ENCODE measurements around the gene ALDOB. TPM values are rescaled to one million over a fixed set of nuclear protein-coding genes. Genes with fewer than 3 reads are reported as not detected.

Gene ALDOB
- total and polyA plus RNA-seq, 2 of the 8 experiments (the other 6 are each of a cell fraction or from before 2014, with no cell fraction given), result not detected

DNA sequence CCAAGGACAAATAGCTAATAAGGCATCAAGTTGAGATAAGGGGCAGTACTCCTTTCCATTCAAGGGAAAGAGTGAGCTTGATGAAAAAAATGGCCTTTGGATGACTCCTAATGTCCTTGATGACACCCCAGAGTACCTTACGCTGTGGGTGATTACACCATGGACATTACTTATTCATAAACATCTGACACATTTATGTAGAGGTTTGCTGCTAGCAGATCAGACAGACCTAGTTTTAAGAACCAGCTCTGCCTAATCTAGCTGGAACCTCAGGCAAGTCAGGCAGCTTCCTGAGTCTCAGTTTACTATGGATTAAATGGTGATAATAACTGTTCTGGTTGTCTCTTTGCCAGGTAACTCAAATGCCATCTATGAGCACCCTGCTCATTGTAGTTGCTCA is 2.8 kb downstream of the ALDOB start:
- H3K4me3 ChIP-seq (ENCODE audit: extremely low read depth in 1 of 4, insufficient read depth in 2 of 4, low read depth in 3 of 4, low read length in 4 of 4), result no peak overlapping the region
- no peak overlapping the region for H2BK15ac ChIP-seq (ENCODE audit: low read length)
- no peak overlapping the region for H2BK12ac ChIP-seq (ENCODE audit: low read depth, low read length)
- H2AK5ac ChIP-seq (ENCODE audit: low read depth, low read length), result no peak overlapping the region
- no peak for FAIRE-seq
- H2BK5ac ChIP-seq (ENCODE audit: low read depth, low read length), result no peak overlapping the region
- H3K14ac ChIP-seq (ENCODE audit: insufficient read length), result no peak overlapping the region
- TF ChIP-seq CHD2 (IDR thresholded peaks at IDR 0.05; ENCODE audit: low read length), result no peak
- no peak for TF ChIP-seq FOSL1 (IDR thresholded peaks at IDR 0.05; ENCODE audit: insufficient read depth, low read depth, low read length)
- no peak for TF ChIP-seq JUN (IDR thresholded peaks at IDR 0.05; ENCODE audit: low read depth, low read length)
- no peak for TF ChIP-seq POLR2A (IDR thresholded peaks at IDR 0.05; ENCODE audit: control extremely low read depth in 1 of 2, low read depth in 2 of 2, low read length in 2 of 2)
- TF ChIP-seq EGR1 (IDR thresholded peaks at IDR 0.05; ENCODE audit: borderline replicate concordance, low read depth, low read length), result no peak
- TF ChIP-seq TCF12 (IDR thresholded peaks at IDR 0.05; ENCODE audit: low read depth, low read length), result no peak
- TF ChIP-seq, protein P1, sequence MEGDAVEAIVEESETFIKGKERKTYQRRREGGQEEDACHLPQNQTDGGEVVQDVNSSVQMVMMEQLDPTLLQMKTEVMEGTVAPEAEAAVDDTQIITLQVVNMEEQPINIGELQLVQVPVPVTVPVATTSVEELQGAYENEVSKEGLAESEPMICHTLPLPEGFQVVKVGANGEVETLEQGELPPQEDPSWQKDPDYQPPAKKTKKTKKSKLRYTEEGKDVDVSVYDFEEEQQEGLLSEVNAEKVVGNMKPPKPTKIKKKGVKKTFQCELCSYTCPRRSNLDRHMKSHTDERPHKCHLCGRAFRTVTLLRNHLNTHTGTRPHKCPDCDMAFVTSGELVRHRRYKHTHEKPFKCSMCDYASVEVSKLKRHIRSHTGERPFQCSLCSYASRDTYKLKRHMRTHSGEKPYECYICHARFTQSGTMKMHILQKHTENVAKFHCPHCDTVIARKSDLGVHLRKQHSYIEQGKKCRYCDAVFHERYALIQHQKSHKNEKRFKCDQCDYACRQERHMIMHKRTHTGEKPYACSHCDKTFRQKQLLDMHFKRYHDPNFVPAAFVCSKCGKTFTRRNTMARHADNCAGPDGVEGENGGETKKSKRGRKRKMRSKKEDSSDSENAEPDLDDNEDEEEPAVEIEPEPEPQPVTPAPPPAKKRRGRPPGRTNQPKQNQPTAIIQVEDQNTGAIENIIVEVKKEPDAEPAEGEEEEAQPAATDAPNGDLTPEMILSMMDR (IDR thresholded peaks at IDR 0.05; ENCODE audit: control extremely low read depth in 1 of 3, insufficient read depth in 1 of 3, low read depth in 1 of 3, low read length in 3 of 3), result no peak
- no peak for TF ChIP-seq BCL11A (IDR thresholded peaks at IDR 0.05; ENCODE audit: low read depth in 2 of 2, low read length in 2 of 2)
- TF ChIP-seq HDAC2 (IDR thresholded peaks at IDR 0.05; ENCODE audit: borderline replicate concordance in 1 of 2, low read depth in 2 of 2, low read length in 2 of 2), result no peak
- no peak for TF ChIP-seq ASH2L (IDR thresholded peaks at IDR 0.05; ENCODE audit: low read length)
- TF ChIP-seq SP2 (IDR thresholded peaks at IDR 0.05; ENCODE audit: low read length), result no peak
- H3K79me2 ChIP-seq (ENCODE audit: control insufficient read depth in 1 of 2, insufficient read depth in 2 of 2, low read length in 2 of 2), result no peaks in the 10 kb centered on the region
- no peak overlapping the region for H2BK20ac ChIP-seq (ENCODE audit: low read length)
- H3K27me3 ChIP-seq (replicated peaks in 1 of 4; ENCODE audit: control insufficient read depth in 3 of 4, extremely low read depth in 1 of 4, insufficient read depth in 3 of 4, low read length in 3 of 4), result no peaks in the 10 kb centered on the region
- no peaks in the 10 kb centered on the region for H3K23me2 ChIP-seq (ENCODE audit: low read depth, low read length)
- H3K9me3 ChIP-seq (ENCODE audit: insufficient read depth in 2 of 2, low read depth in 1 of 2, low read length in 1 of 2), result no peaks in the 10 kb centered on the region
- no peak overlapping the region for H3K27ac ChIP-seq (ENCODE audit: low read depth, low read length)
- H2BK120ac ChIP-seq (replicated peaks; ENCODE audit: low read depth, low read length), result no peak overlapping the region
- no peak overlapping the region for H4K91ac ChIP-seq (replicated peaks; ENCODE audit: insufficient read length, low read length)
- no peak overlapping the region for H3K23ac ChIP-seq (ENCODE audit: insufficient read length)
- H3K4me1 ChIP-seq (replicated peaks in 1 of 4; ENCODE audit: control insufficient read depth in 3 of 4, insufficient read depth in 4 of 4, low read length in 3 of 4), result no peaks in the 10 kb centered on the region
- H4K5ac ChIP-seq (ENCODE audit: insufficient read length, low read depth, low read length), result no peak overlapping the region
- H3K4me2 ChIP-seq (ENCODE audit: insufficient read depth in 1 of 2, low read depth in 2 of 2, low read length in 2 of 2), result no peak overlapping the region
- H3K18ac ChIP-seq (ENCODE audit: extremely low read depth, low read length), result no peak overlapping the region
- no peaks in the 10 kb centered on the region for H3K36me3 ChIP-seq (ENCODE audit: control insufficient read depth in 2 of 4, insufficient read depth in 4 of 4, low read length in 3 of 4)
- H3K9ac ChIP-seq (replicated peaks in 1 of 4; ENCODE audit: extremely low read depth in 1 of 4, low read depth in 3 of 4, low read length in 3 of 4), result no peak overlapping the region
- 90% methylated on average over 1 of the region's 1 CpG; no CpG with 5 or more reads in 1 of the 2 experiments for WGBS, 2 experiments (ENCODE audit: extremely low coverage in 1 of 2, insufficient coverage in 1 of 2, insufficient read length in 1 of 2, insufficient replicate concordance in 2 of 2, low coverage in 1 of 2, low lambda C conversion rate in 2 of 2, missing lambda C conversion rate in 1 of 2)
- ChIA-PET POLR2A (ENCODE audit: partially characterized antibody) (no interaction called here), CTCF (ENCODE audit: partially characterized antibody) (interaction anchor here (0.8 to 1.9 kb wide), 6 partner anchors 9 to 26 kb away, joined by 3 to 12 read pairs (median 4); no protein-coding TSS in a partner anchor)
- no peak overlapping the region for H3K4ac ChIP-seq (replicated peaks; ENCODE audit: insufficient read length, low read depth, low read length)
- no peak overlapping the region for H2AFZ ChIP-seq (ENCODE audit: low read length)
- no peaks in the 10 kb centered on the region for H4K20me1 ChIP-seq (replicated peaks in 1 of 2; ENCODE audit: control insufficient read depth in 1 of 2, insufficient read depth in 2 of 2, low read length in 2 of 2)
- no peaks in the 10 kb centered on the region for H3K79me1 ChIP-seq (ENCODE audit: low read depth, low read length)
- H4K8ac ChIP-seq (ENCODE audit: extremely low read depth, insufficient read depth, low read length), result no peak overlapping the region
- no peak overlapping the region for H3K56ac ChIP-seq (replicated peaks; ENCODE audit: insufficient read length, low read depth, low read length)
- DNase-seq (ENCODE audit: low read depth in 1 of 2, low spot score in 2 of 2), result no peak
